Astrocyte (in vitro differentiated cells and primary cell): ENCODE measurements around the gene TANGO2. TPM values are rescaled to one million over a fixed set of nuclear protein-coding genes. Genes with fewer than 3 reads are reported as not detected.
A peak's percentile ranks its signal among the peaks of the same experiment; 100 is the strongest.

ENCODE experiments used
- DNase-seq: peaks from one replicate; pipeline ENCODE4 v3.0.0-alpha.2; 2010; ENCODE audit warnings: low read depth
- FAIRE-seq: peaks from 2 replicates; lab custom pipeline; 2011; peaks lifted over from hg19 to GRCh38; lab: Jason Lieb, UNC
- H2AFZ ChIP-seq: 2 replicates; pipeline ENCODE4 v1.6.0; 2012; ENCODE audit warnings: low read depth, low read length, inconsistent platforms
- H3K27ac ChIP-seq: 2 replicates; pipeline ENCODE4 v1.5.1; 2011; ENCODE audit warnings: low read depth, low read length, inconsistent platforms
- H3K27me3 ChIP-seq: 2 replicates; pipeline ENCODE4 v1.6.0; 2011; ENCODE audit warnings: low read length, inconsistent platforms; ENCODE audit not compliant: insufficient read depth
- H3K36me3 ChIP-seq: 2 replicates; pipeline ENCODE4 v1.5.1; 2011; ENCODE audit warnings: low read length, inconsistent platforms; ENCODE audit not compliant: insufficient read depth
- H3K4me1 ChIP-seq: 2 replicates; pipeline ENCODE4 v1.5.1; 2011; ENCODE audit warnings: low read length, inconsistent platforms; ENCODE audit not compliant: insufficient read depth
- H3K4me2 ChIP-seq: 2 replicates; pipeline ENCODE4 v1.6.0; 2012; ENCODE audit warnings: low read length, inconsistent platforms
- H3K4me3 ChIP-seq: 2 replicates; pipeline ENCODE4 v1.5.1; 2011; ENCODE audit warnings: low read depth, mild to moderate bottlenecking, low read length, inconsistent platforms; ENCODE audit not compliant: insufficient read depth
- H3K79me2 ChIP-seq: 2 replicates; pipeline ENCODE4 v1.6.0; 2012; ENCODE audit warnings: mild to moderate bottlenecking, low read length, inconsistent platforms; ENCODE audit not compliant: insufficient read depth
- H3K9ac ChIP-seq: 2 replicates; pipeline ENCODE4 v1.6.0; 2012; ENCODE audit warnings: mild to moderate bottlenecking, low read length, inconsistent platforms
- H3K9me3 ChIP-seq: 2 replicates; pipeline ENCODE4 v1.5.1; 2012; ENCODE audit warnings: low read depth, mild to moderate bottlenecking, low read length, inconsistent platforms; ENCODE audit not compliant: insufficient read depth
- H4K20me1 ChIP-seq: 2 replicates; pipeline ENCODE4 v1.6.0; 2012; ENCODE audit warnings: low read length, inconsistent platforms; ENCODE audit not compliant: insufficient read depth
- H3K27ac Mint-ChIP-seq: one replicate; pipeline ENCODE4 v1.8.0; 2021; ENCODE audit warnings: mild to moderate bottlenecking, mixed read lengths; ENCODE audit not compliant: unreplicated experiment
- H3K27me3 Mint-ChIP-seq: one replicate; pipeline ENCODE4 v1.8.0; 2021; ENCODE audit warnings: low read depth, mixed read lengths; ENCODE audit not compliant: unreplicated experiment
- H3K36me3 Mint-ChIP-seq: one replicate; pipeline ENCODE4 v1.8.0; 2021; ENCODE audit warnings: low read depth, mixed read lengths; ENCODE audit not compliant: unreplicated experiment
- H3K4me1 Mint-ChIP-seq: one replicate; pipeline ENCODE4 v1.8.0; 2021; ENCODE audit warnings: low read depth, mixed read lengths; ENCODE audit not compliant: unreplicated experiment
- H3K4me3 Mint-ChIP-seq: one replicate; pipeline ENCODE4 v1.8.0; 2021; ENCODE audit warnings: mild to moderate bottlenecking, moderate library complexity, mixed read lengths; ENCODE audit not compliant: unreplicated experiment
- H3K9me3 Mint-ChIP-seq: one replicate; pipeline ENCODE4 v1.8.0; 2021; ENCODE audit warnings: mild to moderate bottlenecking, mixed read lengths; ENCODE audit not compliant: unreplicated experiment
- CTCF ChIP-seq: IDR thresholded peaks from 2 replicates; pipeline ENCODE4 v1.5.1; 2011; ENCODE audit warnings: low read depth, mild to moderate bottlenecking, inconsistent platforms, low read length, moderate library complexity; ENCODE audit not compliant: insufficient read depth
- EZH2 ChIP-seq: IDR thresholded peaks from 2 replicates; pipeline ENCODE4 v1.6.1; 2012; ENCODE audit warnings: mild to moderate bottlenecking, low read length, inconsistent platforms; ENCODE audit not compliant: insufficient read depth
- total RNA-seq: library from RNA; stranded (reverse); gene quantifications from 2 replicates; pipeline ENCODE4 v1.2.1, GENCODE V29; 2021

Gene TANGO2
- total RNA-seq, 1 donor from 2014 or later, result 28.0 TPM

GRCh38 chr22:19995611-19996339 is 25.1 kb upstream of the TANGO2 start:
- TF ChIP-seq CTCF (no peak), EZH2 (no peak)
- peaks cover 10% of the 10 kb centered on the region for H3K4me1 Mint-ChIP-seq
- H3K9me3 Mint-ChIP-seq, result no peaks in the 10 kb centered on the region
- no peaks in the 10 kb centered on the region for H3K9me3 ChIP-seq
- no peaks in the 10 kb centered on the region for H3K79me2 ChIP-seq
- no peak for FAIRE-seq
- peak; percentile 60 for DNase-seq
- H3K4me3 Mint-ChIP-seq, result no peak overlapping the region
- H3K36me3 Mint-ChIP-seq, result no peaks in the 10 kb centered on the region
- H3K36me3 ChIP-seq, result no peaks in the 10 kb centered on the region
- no peak overlapping the region for H3K9ac ChIP-seq
- H3K27me3 ChIP-seq, result peaks cover 6% of the 10 kb centered on the region
- H2AFZ ChIP-seq, result no peak overlapping the region
- H3K27ac ChIP-seq, result no peak overlapping the region
- no peak overlapping the region for H3K27ac Mint-ChIP-seq
- H4K20me1 ChIP-seq, result no peaks in the 10 kb centered on the region
- peaks cover 1% of the 10 kb centered on the region for H3K27me3 Mint-ChIP-seq
- H3K4me3 ChIP-seq, result no peak overlapping the region
- H3K4me2 ChIP-seq, result no peak overlapping the region
- peaks cover 19% of the 10 kb centered on the region for H3K4me1 ChIP-seq

GRCh38 chr22:19996694-19997384 is 24.1 kb upstream of the TANGO2 start:
- Histone ChIP-seq H3K9me3 (no peaks in the 10 kb centered on the region), H3K36me3 (no peaks in the 10 kb centered on the region), H2AFZ (no peak overlapping the region), H3K79me2 (no peaks in the 10 kb centered on the region), H3K27ac (no peak overlapping the region), H4K20me1 (no peaks in the 10 kb centered on the region), H3K4me1 (peaks cover 19% of the 10 kb centered on the region), H3K4me3 (no peak overlapping the region), H3K9ac (no peak overlapping the region), H3K4me2 (no peak overlapping the region), H3K27me3 (peaks cover 6% of the 10 kb centered on the region)
- TF ChIP-seq EZH2 (no peak), CTCF (no peak)
- FAIRE-seq, result no peak
- Mint-ChIP-seq H3K4me3 (no peak overlapping the region), H3K27ac (no peak overlapping the region), H3K9me3 (no peaks in the 10 kb centered on the region), H3K27me3 (peaks cover 1% of the 10 kb centered on the region), H3K4me1 (peaks cover 10% of the 10 kb centered on the region), H3K36me3 (no peaks in the 10 kb centered on the region)
- no peak for DNase-seq
